MM.1S (cell line): ENCODE measurements around the gene MRTFA.

Source experiments
- EZH2 ChIP-seq: fragments of 300-600 bp; sonication (generic); optimal IDR thresholded peaks from 2 replicates; pipeline ENCODE3; 2017; ENCODE audit warnings: low read depth, mild to moderate bottlenecking, antibody characterized with exemption, low read length, mixed read lengths
- EZH2phosphoT487 ChIP-seq: fragments of 300-600 bp; sonication (generic); IDR thresholded peaks from 2 replicates; pipeline ENCODE4 v1.6.1; 2018; ENCODE audit warnings: antibody characterized with exemption, low read length

DNA sequence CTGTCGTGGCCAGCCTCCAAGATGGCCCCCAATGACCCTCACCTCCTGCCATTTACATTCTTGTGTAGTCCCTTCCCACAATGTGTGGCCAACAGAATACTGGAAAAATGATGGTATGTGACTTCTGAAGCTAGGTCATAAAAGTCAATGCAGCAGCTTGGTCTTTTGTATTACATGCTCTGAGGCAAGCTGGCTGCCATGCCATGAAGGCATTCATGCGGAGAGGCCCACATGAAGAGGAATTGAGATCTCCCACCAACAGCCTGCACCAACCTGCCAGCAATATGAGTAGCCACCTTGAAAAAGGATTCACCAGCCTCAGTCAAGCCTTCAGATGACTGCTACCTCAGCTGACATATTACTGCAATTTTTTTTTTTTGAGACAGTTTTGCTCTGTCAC lies 4.6 kb downstream of the MRTFA start:
- no peak for TF ChIP-seq EZH2
- TF ChIP-seq EZH2phosphoT487 = no peak
